GM12873 (cell line): Measurements from ENCODE around the gene DCC.
A peak's percentile ranks its signal among the peaks of the same experiment; 100 is the strongest.

Source experiments
- TF ChIP-seq, protein P1 (sequence below): IDR thresholded peaks from 2 replicates; pipeline ENCODE4 v1.5.1; 2012; ENCODE audit warnings: low read depth, mild to moderate bottlenecking, moderate library complexity, low read length, control low read depth; ENCODE audit not compliant: insufficient read depth; ENCODE audit errors: missing control alignments

Gene DCC

DNA sequence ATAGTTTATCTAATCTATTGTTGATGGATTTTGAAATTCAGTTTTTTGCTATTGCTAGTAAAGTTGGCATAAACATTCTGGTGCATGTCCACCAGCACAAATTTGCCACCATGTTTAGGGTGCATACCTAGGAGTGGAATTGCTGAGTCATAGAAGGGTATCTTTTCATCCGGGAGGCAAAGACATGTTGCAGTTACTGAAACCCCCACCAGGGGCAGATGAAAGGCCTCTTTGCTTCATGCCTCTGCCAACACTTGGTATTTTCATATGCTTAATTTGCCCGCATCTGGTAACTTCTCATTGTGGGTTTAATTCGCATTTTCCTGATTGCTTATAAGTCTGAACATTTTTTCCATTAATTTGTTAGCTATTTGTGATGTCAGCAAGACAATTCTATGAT lies 8.2 kb downstream of the DCC start:
- TF ChIP-seq, protein P1, sequence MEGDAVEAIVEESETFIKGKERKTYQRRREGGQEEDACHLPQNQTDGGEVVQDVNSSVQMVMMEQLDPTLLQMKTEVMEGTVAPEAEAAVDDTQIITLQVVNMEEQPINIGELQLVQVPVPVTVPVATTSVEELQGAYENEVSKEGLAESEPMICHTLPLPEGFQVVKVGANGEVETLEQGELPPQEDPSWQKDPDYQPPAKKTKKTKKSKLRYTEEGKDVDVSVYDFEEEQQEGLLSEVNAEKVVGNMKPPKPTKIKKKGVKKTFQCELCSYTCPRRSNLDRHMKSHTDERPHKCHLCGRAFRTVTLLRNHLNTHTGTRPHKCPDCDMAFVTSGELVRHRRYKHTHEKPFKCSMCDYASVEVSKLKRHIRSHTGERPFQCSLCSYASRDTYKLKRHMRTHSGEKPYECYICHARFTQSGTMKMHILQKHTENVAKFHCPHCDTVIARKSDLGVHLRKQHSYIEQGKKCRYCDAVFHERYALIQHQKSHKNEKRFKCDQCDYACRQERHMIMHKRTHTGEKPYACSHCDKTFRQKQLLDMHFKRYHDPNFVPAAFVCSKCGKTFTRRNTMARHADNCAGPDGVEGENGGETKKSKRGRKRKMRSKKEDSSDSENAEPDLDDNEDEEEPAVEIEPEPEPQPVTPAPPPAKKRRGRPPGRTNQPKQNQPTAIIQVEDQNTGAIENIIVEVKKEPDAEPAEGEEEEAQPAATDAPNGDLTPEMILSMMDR = peak; percentile 66

DNA sequence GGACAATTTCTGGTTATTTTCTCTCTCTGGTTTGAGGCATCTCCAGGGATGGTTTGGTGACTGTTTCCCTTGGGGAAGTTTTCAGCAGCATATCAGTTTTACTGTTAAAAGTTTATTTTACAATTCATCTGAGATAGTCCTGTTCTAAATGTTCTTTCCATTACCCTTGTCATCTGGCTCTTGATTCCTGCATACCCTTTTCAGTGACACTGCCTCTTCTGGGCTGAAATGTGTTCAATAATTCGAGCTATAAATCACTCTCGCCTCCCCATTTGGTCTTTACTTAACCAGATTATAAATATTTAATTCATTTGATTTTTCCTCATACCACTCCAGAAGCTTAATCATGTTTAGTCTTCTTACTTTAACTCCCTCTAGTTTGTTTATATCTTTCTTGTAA lies 9.5 kb downstream of the DCC start:
- TF ChIP-seq, protein P1 = no peak

DNA sequence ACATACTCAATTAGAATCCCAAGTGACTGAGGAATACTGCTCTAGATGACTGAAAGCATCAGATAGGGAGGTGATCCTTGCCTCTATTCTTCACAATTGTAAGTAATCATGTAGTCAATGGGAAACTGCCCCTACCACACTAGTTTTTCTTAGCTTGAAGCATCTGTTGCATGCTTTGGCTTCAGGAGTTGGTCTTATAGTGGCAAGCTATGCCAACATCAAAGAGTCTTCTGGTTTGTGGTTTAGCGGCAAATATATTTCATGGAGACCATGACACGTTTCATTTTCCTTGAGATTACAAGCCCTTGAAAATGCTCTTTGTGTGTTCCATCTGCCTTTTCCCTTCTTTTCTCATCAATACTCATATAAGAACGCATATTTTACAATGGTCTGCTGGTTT lies 12.9 kb downstream of the DCC start:
- TF ChIP-seq, protein P1 = no peak

DNA sequence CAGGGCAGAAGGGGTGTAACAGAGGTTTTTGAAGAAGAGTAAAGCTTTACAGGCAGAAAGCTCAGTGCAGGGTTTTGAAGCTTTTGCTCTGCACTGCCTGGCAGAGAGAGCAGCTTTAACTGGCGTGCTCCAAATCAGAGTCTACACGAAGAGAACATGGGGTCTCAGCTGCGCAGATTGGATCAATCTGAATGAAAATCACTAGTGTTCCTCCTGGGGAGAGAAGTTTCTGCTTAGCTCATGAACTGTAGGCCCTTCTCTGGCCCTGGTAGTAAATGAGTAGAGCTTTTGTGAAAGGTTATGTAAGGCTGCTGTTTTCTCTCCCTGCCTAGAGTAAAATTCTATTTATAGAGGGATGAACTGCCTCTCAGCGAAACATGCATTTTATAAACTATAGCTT lies 13.6 kb downstream of the DCC start:
- TF ChIP-seq, protein P1 = no peak

DNA sequence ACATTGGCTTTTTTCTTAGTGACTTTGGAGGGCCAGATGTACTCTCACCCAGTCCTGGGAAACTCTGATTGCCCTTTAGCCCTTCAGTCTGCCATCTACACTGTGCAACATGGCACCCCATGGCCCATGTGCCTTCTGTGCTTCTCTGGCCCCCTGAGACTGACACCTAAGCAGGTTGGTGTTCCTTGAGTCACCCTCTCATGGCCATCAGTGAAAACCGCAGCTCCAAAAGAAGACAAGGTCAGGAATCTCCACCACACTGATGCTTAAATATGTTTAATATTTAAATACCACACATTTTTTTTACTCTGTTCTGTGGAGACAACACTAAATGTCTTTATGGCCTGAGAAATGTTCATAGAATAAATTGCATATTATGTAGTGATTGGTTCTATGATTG lies 23.9 kb downstream of the DCC start:
- TF ChIP-seq, protein P1 = no peak

DNA sequence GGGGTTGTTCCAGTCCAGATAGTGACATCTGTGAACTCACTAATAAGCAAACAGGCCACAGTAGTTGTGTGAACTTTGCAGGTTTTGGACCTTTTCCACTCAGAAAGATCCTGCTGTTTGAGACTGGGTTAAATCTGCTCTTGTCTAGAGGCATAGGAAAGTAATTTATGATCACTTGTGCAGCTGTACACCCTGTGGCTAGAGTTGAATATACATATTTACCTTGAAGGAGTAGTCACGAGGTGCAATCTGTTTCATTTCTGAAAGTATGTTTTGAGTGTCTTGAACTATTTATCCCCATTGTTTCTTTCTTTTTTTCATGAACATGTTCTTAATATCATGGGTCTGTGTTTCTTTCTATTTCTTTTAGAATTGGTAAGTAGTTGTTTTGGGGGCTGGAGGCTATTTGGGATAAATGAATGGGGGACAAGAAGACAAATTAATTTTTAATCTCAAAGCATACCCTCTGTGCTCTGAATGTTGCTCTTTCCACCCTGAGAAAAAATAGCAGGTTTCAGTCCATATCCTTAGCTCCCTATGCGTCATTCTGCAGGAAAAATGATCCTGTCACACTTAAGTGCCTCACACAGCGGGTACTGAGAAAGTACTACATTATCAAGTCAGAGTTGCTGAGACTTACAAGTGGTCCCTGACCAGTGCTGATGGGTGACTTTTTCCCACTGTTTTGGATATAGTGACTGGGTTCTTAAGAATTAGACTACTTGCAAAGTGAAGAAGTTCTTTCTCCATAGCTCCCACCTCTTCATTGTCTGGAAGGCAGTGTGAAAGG lies 28.2 kb downstream of the DCC start:
- TF ChIP-seq, protein P1 = no peak

DNA sequence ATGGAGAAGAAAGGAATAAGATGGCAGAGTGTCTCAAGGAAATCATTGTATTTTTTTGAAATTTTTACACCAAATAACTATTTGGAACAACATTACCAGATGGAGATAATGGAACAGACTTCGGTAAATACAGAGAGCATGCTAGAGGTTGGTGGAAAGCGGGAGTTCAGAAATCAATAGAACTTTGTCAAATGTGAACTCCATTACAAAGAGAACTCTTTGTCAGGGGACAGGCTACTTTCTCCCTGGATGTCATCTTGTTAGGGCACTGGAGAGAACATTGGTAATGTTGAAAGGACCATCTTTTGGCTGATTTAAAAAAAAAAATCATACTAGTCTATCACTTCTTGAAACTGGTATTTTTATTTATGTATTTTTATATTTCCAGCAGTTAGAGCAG lies 30.8 kb downstream of the DCC start:
- TF ChIP-seq, protein P1 = no peak
